Thymus (tissue), 11 donors: ENCODE measurements around the gene STAT5A. TPM values are rescaled to one million over a fixed set of nuclear protein-coding genes. Genes with fewer than 3 reads are reported as not detected.

Experiments
- DNase-seq, 9 donors: peaks; one replicate each; pipeline ENCODE4 v3.0.0-alpha.2; 2013; ENCODE audit warnings: low spot score in 9 of 9, low read depth in 6 of 9, missing footprints in 1 of 9
- H3K27ac ChIP-seq, 2 donors: one replicate each; pipeline ENCODE4 v1.5.1; 2013; ENCODE audit warnings: control low read depth in 1 of 2, low read depth in 1 of 2, low read length in 1 of 2, mild to moderate bottlenecking in 1 of 2, moderate library complexity in 1 of 2
- H3K27me3 ChIP-seq, 2 donors: one replicate each; pipeline ENCODE4 v1.5.1; 2013; ENCODE audit warnings: low read length in 1 of 2; ENCODE audit not compliant: control insufficient read depth in 2 of 2, insufficient read depth in 1 of 2
- H3K36me3 ChIP-seq, 2 donors: one replicate each; pipeline ENCODE4 v1.5.1; 2013; ENCODE audit warnings: low read length in 1 of 2, mild to moderate bottlenecking in 1 of 2, moderate library complexity in 1 of 2; ENCODE audit not compliant: control insufficient read depth in 2 of 2, insufficient read depth in 2 of 2
- H3K4me1 ChIP-seq, 2 donors: one replicate each; pipeline ENCODE4 v1.5.1; 2013; ENCODE audit warnings: low read length in 2 of 2; ENCODE audit not compliant: control insufficient read depth in 2 of 2, insufficient read depth in 2 of 2
- H3K4me3 ChIP-seq, 2 donors: one replicate each; pipeline ENCODE4 v1.5.1; 2013; ENCODE audit warnings: low read length in 2 of 2, control low read depth in 1 of 2, mild to moderate bottlenecking in 1 of 2
- H3K9me3 ChIP-seq, 2 donors: one replicate each; pipeline ENCODE4 v1.5.1; 2013; ENCODE audit warnings: low read length in 1 of 2, mild to moderate bottlenecking in 1 of 2; ENCODE audit not compliant: control insufficient read depth in 2 of 2, insufficient read depth in 1 of 2
- WGBS: extraction: QIAGEN DNeasy Blood & Tissue Kit; methylation state at CpG from one replicate; pipeline ENCODE4 v1.1.7; 2013; 5-methylcytosine and 5-hydroxymethylcytosine counted together
- polyA plus RNA-seq: library from polyadenylated mRNA; stranded (reverse); fragments of 200-250 nt; gene quantifications from one replicate; pipeline ENCODE4 v1.2.3, GENCODE V29; 2013
- total RNA-seq: library from RNA; stranded (reverse); fragments of 120-200 nt; gene quantifications from one replicate; pipeline ENCODE4 v1.2.4, GENCODE V29; 2013
- donor health status: healthy.

STAT5A gene
- total and polyA plus RNA-seq, 2 donors: 37.6 to 47.4 TPM

GRCh38 chr17:42272162-42272907 is 16.0 kb upstream of the STAT5A start:
- H3K27me3 ChIP-seq: peaks cover 0 to 5% of the 10 kb centered on the region in 2 donors
- peaks cover 14 to 24% of the 10 kb centered on the region in 2 donors for H3K4me1 ChIP-seq
- H3K9me3 ChIP-seq: no peaks in the 10 kb centered on the region
- 73% methylated on average over 7 of the region's 7 CpGs for WGBS
- H3K27ac ChIP-seq: peak overlapping the region in 1 of 2 donors; percentile 34
- no peak overlapping the region for H3K4me3 ChIP-seq
- peak in 1 of 9 donors; percentile 31 for DNase-seq
- H3K36me3 ChIP-seq: no peaks in the 10 kb centered on the region

- Histone ChIP-seq H3K9me3 (no peaks in the 10 kb centered on the region), H3K4me1 (peaks cover 14 to 25% of the 10 kb centered on the region in 2 donors), H3K27me3 (peaks cover 0 to 5% of the 10 kb centered on the region in 2 donors), H3K36me3 (no peaks in the 10 kb centered on the region), H3K4me3 (no peak overlapping the region), H3K27ac (no peak overlapping the region)
- peak in 1 of 9 donors; percentile 41 for DNase-seq
- WGBS: 71% methylated on average over 7 of the region's 7 CpGs
Observed at GRCh38 chr17:42273474-42274252, 14.6 kb upstream of the STAT5A start.

GRCh38 chr17:42274253-42274542 is 14.1 kb upstream of the STAT5A start:
- peaks cover 14 to 25% of the 10 kb centered on the region in 2 donors for H3K4me1 ChIP-seq
- H3K27ac ChIP-seq: no peak overlapping the region
- peak overlapping the region in 1 of 2 donors; percentile 5 for H3K4me3 ChIP-seq
- H3K9me3 ChIP-seq: no peaks in the 10 kb centered on the region
- no peaks in the 10 kb centered on the region for H3K36me3 ChIP-seq
- DNase-seq: no peak
- WGBS: 91% methylated on average over 3 of the region's 3 CpGs
- H3K27me3 ChIP-seq: peaks cover 0 to 5% of the 10 kb centered on the region in 2 donors

- DNase-seq: no peak
- H3K27me3 ChIP-seq: peaks cover 0 to 5% of the 10 kb centered on the region in 2 donors
- H3K4me1 ChIP-seq: peaks cover 14 to 25% of the 10 kb centered on the region in 2 donors
- H3K4me3 ChIP-seq: peak overlapping the region; percentile 74 to 97
- no peaks in the 10 kb centered on the region for H3K9me3 ChIP-seq
- H3K36me3 ChIP-seq: no peaks in the 10 kb centered on the region
- H3K27ac ChIP-seq: peak overlapping the region; percentile 50 to 92
- 25% methylated on average over 13 of the region's 13 CpGs for WGBS
Observed at GRCh38 chr17:42274812-42275526, 13.3 kb upstream of the STAT5A start.

GRCh38 chr17:42275527-42276358 is 12.6 kb upstream of the STAT5A start:
- H3K4me3 ChIP-seq: peak overlapping the region; percentile 74 to 97
- peaks cover 0 to 5% of the 10 kb centered on the region in 2 donors for H3K27me3 ChIP-seq
- DNase-seq: peak in 3 of 9 donors; percentile 54 to 72 (median 56)
- peaks cover 14 to 25% of the 10 kb centered on the region in 2 donors for H3K4me1 ChIP-seq
- H3K9me3 ChIP-seq: peaks cover 0 to 6% of the 10 kb centered on the region in 2 donors
- under 1% methylated on average over 82 of the region's 82 CpGs for WGBS
- peak overlapping the region; percentile 50 to 92 for H3K27ac ChIP-seq
- H3K36me3 ChIP-seq: no peaks in the 10 kb centered on the region

GRCh38 chr17:42276359-42276608 is 12.0 kb upstream of the STAT5A start, which contains the start of gene STAT5B:
TSS of gene STAT5B (minus strand) at chr17:42276391. CDS start at chr17:42232127, 44,264 bp downstream.
- Histone ChIP-seq H3K27me3 (peaks cover 0 to 5% of the 10 kb centered on the region in 2 donors), H3K27ac (peak within 1 kb of the TSS; percentile 55 to 92), H3K9me3 (peaks cover 0 to 6% of the 10 kb centered on the region in 2 donors), H3K36me3 (no peaks in the 10 kb centered on the region), H3K4me3 (peak within 1 kb of the TSS; percentile 74 to 97), H3K4me1 (peaks cover 14 to 25% of the 10 kb centered on the region in 2 donors)
- under 1% methylated on average over 47 of the region's 47 CpGs for WGBS
- DNase-seq: peak in 6 of 9 donors; percentile 65 to 85 (median 72)

- H3K36me3 ChIP-seq: no peaks in the 10 kb centered on the region
- H3K4me1 ChIP-seq: peaks cover 14 to 30% of the 10 kb centered on the region in 2 donors
- H3K27me3 ChIP-seq: peaks cover 0 to 5% of the 10 kb centered on the region in 2 donors
- peaks cover 0 to 6% of the 10 kb centered on the region in 2 donors for H3K9me3 ChIP-seq
- peak overlapping the region; percentile 56 to 97 for H3K4me3 ChIP-seq
- H3K27ac ChIP-seq: peak overlapping the region; percentile 55 to 92
- DNase-seq: peak in 2 of 9 donors; percentile 16 to 22
- WGBS: 5% methylated on average over 44 of the region's 44 CpGs
Observed at GRCh38 chr17:42276609-42277341, 11.5 kb upstream of the STAT5A start.

- H3K4me3 ChIP-seq: peak overlapping the region in 1 of 2 donors; percentile 56
- 68% methylated on average over 6 of the region's 6 CpGs for WGBS
- peaks cover 0 to 5% of the 10 kb centered on the region in 2 donors for H3K27me3 ChIP-seq
- no peaks in the 10 kb centered on the region for H3K36me3 ChIP-seq
- H3K9me3 ChIP-seq: peaks cover 0 to 6% of the 10 kb centered on the region in 2 donors
- no peak overlapping the region for H3K27ac ChIP-seq
- peaks cover 13 to 29% of the 10 kb centered on the region in 2 donors for H3K4me1 ChIP-seq
- peak in 1 of 9 donors; percentile 40 for DNase-seq
Observed at GRCh38 chr17:42277342-42277712, 11.0 kb upstream of the STAT5A start.
